ENCODE measurements around the gene ARHGAP5.
"Not testable (repeated sequence)": the region's sequence is repeated elsewhere in the genome, so short reads cannot be mapped to it uniquely, and the experiment has no call there.

GRCh38 chr14:32127731-32128654 lies 50.9 kb downstream of the ARHGAP5 start:
- not testable (repeated sequence) for TF ChIP-seq CTCF, POLR2AphosphoS5, POLR2A (IDR thresholded peaks at IDR 0.05)
